OCI-M1 (cell line): ENCODE data around the gene SLC24A2.
"Not testable (repeated sequence)": the region's sequence is repeated elsewhere in the genome, so short reads cannot be mapped to it uniquely, and the experiment has no call there.

ENCODE experiments used
- DNase-seq: peaks from one replicate; lab custom pipeline; 2025; lab: John Stamatoyannopoulos, UW

Gene SLC24A2

GRCh38 chr9:19788614-19789271, at the start of gene SLC24A2:
Gene SLC24A2, minus strand, starts transcription at chr9:19789037.
- DNase-seq, result no peak

- not testable (repeated sequence) for DNase-seq
These were observed 44.5 kb upstream of the SLC24A2 start for GRCh38 chr9:19833331-19833730.

GRCh38 chr9:19830796-19831195, 42.0 kb upstream of the SLC24A2 start:
- no peak for DNase-seq

GRCh38 chr9:19828576-19829109, 39.8 kb upstream of the SLC24A2 start:
- no peak for DNase-seq

GRCh38 chr9:19816769-19817168, 27.9 kb upstream of the SLC24A2 start:
- no peak for DNase-seq

GRCh38 chr9:19812194-19812593, 23.4 kb upstream of the SLC24A2 start:
- no peak for DNase-seq

- no peak for DNase-seq
These were observed 20.8 kb upstream of the SLC24A2 start for GRCh38 chr9:19809422-19810269.

- no peak for DNase-seq
These were observed 18.5 kb upstream of the SLC24A2 start for GRCh38 chr9:19807182-19807892.

- no peak for DNase-seq
These were observed 15.6 kb upstream of the SLC24A2 start for GRCh38 chr9:19804431-19804830.

GRCh38 chr9:19800884-19801283, 12.0 kb upstream of the SLC24A2 start:
- no peak for DNase-seq

GRCh38 chr9:19799784-19800183, 10.9 kb upstream of the SLC24A2 start:
- DNase-seq, result no peak

- DNase-seq, result no peak
These were observed 685 bp downstream of the SLC24A2 start for GRCh38 chr9:19788152-19788551.

GRCh38 chr9:19787672-19788071, 1.2 kb downstream of the SLC24A2 start:
- no peak for DNase-seq

GRCh38 chr9:19785230-19785629, 3.6 kb downstream of the SLC24A2 start:
- DNase-seq, result no peak

GRCh38 chr9:19784136-19784535, 4.7 kb downstream of the SLC24A2 start:
- DNase-seq, result no peak

GRCh38 chr9:19783500-19783899, 5.3 kb downstream of the SLC24A2 start:
- DNase-seq, result no peak

- peak; percentile 32 for DNase-seq
These were observed 6.8 kb downstream of the SLC24A2 start for GRCh38 chr9:19782005-19782404.

GRCh38 chr9:19781240-19781639, 7.6 kb downstream of the SLC24A2 start:
- no peak for DNase-seq

GRCh38 chr9:19771446-19771845, 17.4 kb downstream of the SLC24A2 start:
- DNase-seq, result no peak

- no peak for DNase-seq
These were observed 17.9 kb downstream of the SLC24A2 start for GRCh38 chr9:19770973-19771372.

GRCh38 chr9:19769213-19769612, 19.6 kb downstream of the SLC24A2 start:
- DNase-seq, result no peak

- no peak for DNase-seq
These were observed 20.0 kb downstream of the SLC24A2 start for GRCh38 chr9:19768798-19769197.

GRCh38 chr9:19759066-19759465, 29.8 kb downstream of the SLC24A2 start:
- no peak for DNase-seq
